MM.1S (cell line): ENCODE results near the gene CLOCK.

Experiments
- DNase-seq: peaks from one replicate; pipeline ENCODE4 v3.0.0-alpha.2; 2015
- H2AFZ ChIP-seq: fragments of 300-600 bp; sonication (generic); 2 replicates; pipeline ENCODE4 v1.6.0; 2016; ENCODE audit warnings: antibody characterized with exemption, low read length
- H3F3A ChIP-seq: fragments of 300-600 bp; sonication (generic); 2 replicates; pipeline ENCODE4 v1.6.1; 2016; ENCODE audit warnings: mild to moderate bottlenecking, antibody characterized with exemption, low read length, moderate library complexity, mixed read lengths; ENCODE audit not compliant: insufficient read depth
- H3K27ac ChIP-seq: fragments of 300-600 bp; sonication (generic); 2 replicates; pipeline ENCODE4 v1.5.1; 2016; ENCODE audit warnings: mild to moderate bottlenecking, low read length
- H3K27me3 ChIP-seq: fragments of 300-600 bp; sonication (generic); replicated peaks from 2 replicates; pipeline ENCODE4 v1.6.0; 2016; ENCODE audit warnings: low read length; ENCODE audit not compliant: insufficient read depth
- H3K36me3 ChIP-seq: fragments of 300-600 bp; sonication (generic); replicated peaks from 2 replicates; pipeline ENCODE4 v1.6.1; 2016; ENCODE audit warnings: mild to moderate bottlenecking, low read length, mixed read lengths; ENCODE audit not compliant: insufficient read depth
- H3K4me1 ChIP-seq: fragments of 300-600 bp; sonication (generic); 2 replicates; pipeline ENCODE4 v1.6.1; 2016; ENCODE audit warnings: low read length, mixed read lengths
- H3K4me2 ChIP-seq: fragments of 300-600 bp; sonication (generic); 2 replicates; pipeline ENCODE4 v1.6.0; 2016; ENCODE audit warnings: low read depth, low read length
- H3K4me3 ChIP-seq: fragments of 300-600 bp; sonication (generic); 2 replicates; pipeline ENCODE4 v1.5.1; 2016; ENCODE audit warnings: low read length, mixed read lengths
- H3K79me2 ChIP-seq: fragments of 300-600 bp; sonication (generic); 2 replicates; pipeline ENCODE4 v1.6.1; 2016; ENCODE audit warnings: mixed run types, low read length, mixed read lengths
- H3K9ac ChIP-seq: fragments of 300-600 bp; sonication (generic); 2 replicates; pipeline ENCODE4 v1.6.1; 2016; ENCODE audit warnings: low read length, mixed read lengths
- H3K9me2 ChIP-seq: fragments of 300-600 bp; sonication (generic); replicated peaks from 2 replicates; pipeline ENCODE4 v1.6.1; 2016; ENCODE audit warnings: mild to moderate bottlenecking, low read length, mixed read lengths; ENCODE audit not compliant: insufficient read depth
- H3K9me3 ChIP-seq: fragments of 300-600 bp; sonication (generic); replicated peaks from 2 replicates; pipeline ENCODE4 v1.6.1; 2016; ENCODE audit warnings: mild to moderate bottlenecking, low read length, mixed read lengths; ENCODE audit not compliant: insufficient read depth
- H4K20me1 ChIP-seq: fragments of 300-600 bp; sonication (generic); 2 replicates; pipeline ENCODE4 v1.6.1; 2016; ENCODE audit warnings: mild to moderate bottlenecking, low read length, moderate library complexity, mixed read lengths; ENCODE audit not compliant: insufficient read depth
- EZH2 ChIP-seq: fragments of 300-600 bp; sonication (generic); optimal IDR thresholded peaks from 2 replicates; pipeline ENCODE3; 2017; ENCODE audit warnings: low read depth, mild to moderate bottlenecking, antibody characterized with exemption, low read length, mixed read lengths
- EZH2phosphoT487 ChIP-seq: fragments of 300-600 bp; sonication (generic); IDR thresholded peaks from 2 replicates; pipeline ENCODE4 v1.6.1; 2018; ENCODE audit warnings: antibody characterized with exemption, low read length
- TF ChIP-seq, protein P1 (sequence below): fragments of 300-600 bp; sonication (generic); IDR thresholded peaks from 2 replicates; pipeline ENCODE4 v1.5.1; 2016; ENCODE audit warnings: antibody characterized with exemption, low read length, mixed read lengths

CLOCK gene

DNA sequence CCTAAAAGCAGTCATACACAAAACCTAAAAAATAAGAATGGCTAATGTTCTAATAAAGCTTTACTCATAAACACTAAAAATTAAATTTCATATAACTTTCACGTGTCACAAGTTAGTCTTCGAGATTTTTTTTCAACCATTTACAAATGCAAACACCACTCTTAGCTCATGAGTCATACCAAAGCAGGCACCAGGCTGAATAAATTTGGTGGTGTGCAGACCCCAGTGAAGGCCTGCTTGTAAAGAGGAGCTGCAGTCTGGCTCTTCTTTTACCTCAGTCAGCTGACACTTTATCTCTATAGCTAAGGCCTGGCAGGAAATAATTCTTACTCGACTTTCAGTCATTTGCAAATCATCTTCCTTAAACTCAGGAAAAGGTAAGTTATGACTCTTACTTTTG, 37.4 kb downstream of the CLOCK start:
- Histone ChIP-seq H3K79me2 (no peaks in the 10 kb centered on the region), H3K36me3 (no peaks in the 10 kb centered on the region), H3K4me2 (no peak overlapping the region), H4K20me1 (no peaks in the 10 kb centered on the region), H2AFZ (no peak overlapping the region), H3K9me3 (no peaks in the 10 kb centered on the region), H3K9ac (no peak overlapping the region), H3K27me3 (no peaks in the 10 kb centered on the region), H3K4me1 (peaks cover 4% of the 10 kb centered on the region; the same call in 1 of the 2 replicates), H3K27ac (no peak overlapping the region), H3K4me3 (no peak overlapping the region), H3K9me2 (no peaks in the 10 kb centered on the region), H3F3A (no peaks in the 10 kb centered on the region)
- no peak for DNase-seq
- TF ChIP-seq EZH2, result no peak

DNA sequence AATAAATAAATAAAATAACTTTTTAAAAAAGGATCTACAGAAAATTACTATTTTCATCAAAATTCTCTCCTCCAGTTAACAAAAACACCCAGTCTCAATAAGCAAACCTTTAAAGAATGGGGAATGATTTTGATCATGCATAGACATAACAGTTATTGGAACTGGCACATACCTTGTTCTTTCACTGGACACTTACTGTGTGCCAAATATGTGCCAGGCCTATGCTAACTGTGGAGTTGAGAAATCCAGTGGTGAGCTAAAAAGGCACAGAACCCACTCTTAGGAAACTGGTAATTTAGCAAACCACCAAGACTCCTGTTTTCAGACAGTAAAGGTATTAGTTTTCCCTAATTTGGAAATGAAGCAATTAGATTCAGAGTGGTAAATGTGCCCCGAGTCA, 39.1 kb downstream of the CLOCK start:
- Histone ChIP-seq H2AFZ (no peak overlapping the region), H3F3A (no peaks in the 10 kb centered on the region), H3K27ac (no peak overlapping the region), H3K9me3 (no peaks in the 10 kb centered on the region), H3K9me2 (no peaks in the 10 kb centered on the region), H3K4me2 (no peak overlapping the region), H4K20me1 (no peaks in the 10 kb centered on the region), H3K9ac (no peak overlapping the region), H3K79me2 (0 out of 2 replicates have a peak, but pooled peaks cover 3% of the 10 kb centered on the region), H3K4me1 (peaks cover 4% of the 10 kb centered on the region; the same call in 1 of the 2 replicates), H3K36me3 (no peaks in the 10 kb centered on the region), H3K4me3 (no peak overlapping the region), H3K27me3 (no peaks in the 10 kb centered on the region)
- DNase-seq, result no peak
- no peak for TF ChIP-seq EZH2
- TF ChIP-seq EZH2phosphoT487, result no peak
- TF ChIP-seq, protein P1, sequence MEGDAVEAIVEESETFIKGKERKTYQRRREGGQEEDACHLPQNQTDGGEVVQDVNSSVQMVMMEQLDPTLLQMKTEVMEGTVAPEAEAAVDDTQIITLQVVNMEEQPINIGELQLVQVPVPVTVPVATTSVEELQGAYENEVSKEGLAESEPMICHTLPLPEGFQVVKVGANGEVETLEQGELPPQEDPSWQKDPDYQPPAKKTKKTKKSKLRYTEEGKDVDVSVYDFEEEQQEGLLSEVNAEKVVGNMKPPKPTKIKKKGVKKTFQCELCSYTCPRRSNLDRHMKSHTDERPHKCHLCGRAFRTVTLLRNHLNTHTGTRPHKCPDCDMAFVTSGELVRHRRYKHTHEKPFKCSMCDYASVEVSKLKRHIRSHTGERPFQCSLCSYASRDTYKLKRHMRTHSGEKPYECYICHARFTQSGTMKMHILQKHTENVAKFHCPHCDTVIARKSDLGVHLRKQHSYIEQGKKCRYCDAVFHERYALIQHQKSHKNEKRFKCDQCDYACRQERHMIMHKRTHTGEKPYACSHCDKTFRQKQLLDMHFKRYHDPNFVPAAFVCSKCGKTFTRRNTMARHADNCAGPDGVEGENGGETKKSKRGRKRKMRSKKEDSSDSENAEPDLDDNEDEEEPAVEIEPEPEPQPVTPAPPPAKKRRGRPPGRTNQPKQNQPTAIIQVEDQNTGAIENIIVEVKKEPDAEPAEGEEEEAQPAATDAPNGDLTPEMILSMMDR, result no peak

DNA sequence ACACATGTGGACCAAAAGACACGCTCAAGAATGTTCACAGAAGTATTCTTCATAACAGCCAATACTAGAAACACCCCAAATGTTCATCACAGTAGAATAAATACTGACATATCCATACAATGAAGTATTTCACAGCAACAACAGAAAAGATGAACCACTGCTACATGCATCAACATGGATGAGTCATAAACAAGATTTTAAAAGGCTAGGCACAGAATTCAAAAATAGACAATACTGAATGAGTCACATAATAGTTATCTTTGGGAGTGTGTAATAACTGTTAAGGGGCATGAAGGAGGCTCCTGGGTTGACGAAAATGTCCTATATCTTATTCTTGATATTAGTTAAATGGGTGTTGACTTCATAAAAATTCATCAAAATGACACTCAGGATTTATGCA, 43.5 kb downstream of the CLOCK start:
- no peak overlapping the region for H3K4me2 ChIP-seq

DNA sequence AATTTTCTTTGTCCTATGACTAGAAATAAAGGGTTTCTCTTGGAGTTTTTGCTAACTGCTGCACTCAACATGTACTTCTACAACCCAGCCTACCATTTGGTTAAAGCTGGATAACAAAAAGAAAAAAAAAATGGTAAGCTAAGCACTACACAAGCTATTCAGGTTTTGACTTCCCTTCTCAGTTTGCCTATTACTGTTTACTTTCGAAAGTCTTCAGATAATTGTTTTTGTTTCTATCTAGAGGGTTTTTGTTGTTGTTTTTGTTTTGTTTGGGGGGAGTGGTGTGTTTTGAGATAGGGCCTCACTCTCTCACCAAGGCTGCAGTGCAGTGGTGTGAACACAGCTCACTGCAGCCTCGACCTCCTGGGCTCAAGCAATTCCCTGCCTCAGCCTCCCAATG, 46.6 kb downstream of the CLOCK start:
- Histone ChIP-seq H3K79me2 (peaks cover 3% of the 10 kb centered on the region; the same call in 1 of the 2 replicates), H3K4me2 (no peak overlapping the region), H4K20me1 (no peaks in the 10 kb centered on the region), H3K27me3 (no peaks in the 10 kb centered on the region), H3K9ac (no peak overlapping the region), H2AFZ (no peak overlapping the region), H3K4me1 (no peaks in the 10 kb centered on the region), H3K27ac (no peak overlapping the region), H3F3A (no peaks in the 10 kb centered on the region), H3K9me2 (no peaks in the 10 kb centered on the region), H3K4me3 (no peak overlapping the region), H3K36me3 (no peaks in the 10 kb centered on the region), H3K9me3 (no peaks in the 10 kb centered on the region)
- DNase-seq, result no peak
- TF ChIP-seq EZH2 (no peak), EZH2phosphoT487 (no peak)
- TF ChIP-seq, protein P1, result no peak

More for the DNA sequence above, 43.5 kb downstream of the CLOCK start:
- Histone ChIP-seq H3K27me3 (no peaks in the 10 kb centered on the region), H3K4me3 (no peak overlapping the region), H3K27ac (no peak overlapping the region), H3K9me3 (no peaks in the 10 kb centered on the region), H3K79me2 (0 out of 2 replicates have a peak, but pooled peaks cover 3% of the 10 kb centered on the region), H3K36me3 (no peaks in the 10 kb centered on the region), H3K4me1 (no peaks in the 10 kb centered on the region), H3K9ac (no peak overlapping the region), H2AFZ (no peak overlapping the region), H3F3A (no peaks in the 10 kb centered on the region), H4K20me1 (no peaks in the 10 kb centered on the region), H3K9me2 (no peaks in the 10 kb centered on the region)
- TF ChIP-seq, protein P1, result no peak
- no peak for DNase-seq
